NCI-H1417 (cell line): ENCODE measurements around the gene PPP2R5E.

Source experiments
- DNase-seq, 3 experiments: peaks; one replicate each; lab custom pipeline; 2025; lab: John Stamatoyannopoulos, UW

PPP2R5E gene

GRCh38 chr14:63470962-63471793 is 72.0 kb downstream of the PPP2R5E start:
- no peak for DNase-seq

- no peak for DNase-seq
Observed at GRCh38 chr14:63468294-63468693, 74.9 kb downstream of the PPP2R5E start.

GRCh38 chr14:63467440-63468072 is 75.6 kb downstream of the PPP2R5E start:
- DNase-seq = no peak

- no peak for DNase-seq
Observed at GRCh38 chr14:63465347-63465746, 77.8 kb downstream of the PPP2R5E start.

GRCh38 chr14:63460680-63461369 is 82.4 kb downstream of the PPP2R5E start:
- DNase-seq = no peak

- no peak for DNase-seq
Observed at GRCh38 chr14:63459738-63460137, 83.4 kb downstream of the PPP2R5E start.

- no peak for DNase-seq
Observed at GRCh38 chr14:63457498-63457897, 85.7 kb downstream of the PPP2R5E start.

- peak in 2 of 3 experiments; percentile 23 to 25 for DNase-seq
Observed at GRCh38 chr14:63454863-63455622, 88.1 kb downstream of the PPP2R5E start.

GRCh38 chr14:63454436-63454835 is 88.7 kb downstream of the PPP2R5E start:
- no peak for DNase-seq

GRCh38 chr14:63453443-63453936 is 89.7 kb downstream of the PPP2R5E start:
- no peak for DNase-seq

- no peak for DNase-seq
Observed at GRCh38 chr14:63452796-63453195, 90.4 kb downstream of the PPP2R5E start.

GRCh38 chr14:63448841-63449240 is 94.3 kb downstream of the PPP2R5E start:
- DNase-seq = no peak

GRCh38 chr14:63444588-63444987 is 98.6 kb downstream of the PPP2R5E start:
- DNase-seq = no peak

- no peak for DNase-seq
Observed at GRCh38 chr14:63443988-63444387, 99.2 kb downstream of the PPP2R5E start.

- DNase-seq = no peak
Observed at GRCh38 chr14:63443361-63443760, 99.8 kb downstream of the PPP2R5E start.

GRCh38 chr14:63438065-63438757 is 105.0 kb downstream of the PPP2R5E start:
- DNase-seq = peak in 2 of 3 experiments; percentile 34 to 72

- DNase-seq = no peak
Observed at GRCh38 chr14:63436286-63437098, 106.7 kb downstream of the PPP2R5E start.

- DNase-seq = no peak
Observed at GRCh38 chr14:63435838-63436237, 107.3 kb downstream of the PPP2R5E start.

- no peak for DNase-seq
Observed at GRCh38 chr14:63435204-63435603, 108.0 kb downstream of the PPP2R5E start.

GRCh38 chr14:63432888-63433552 is 110.2 kb downstream of the PPP2R5E start:
- DNase-seq = no peak
